ENCODE measurements around the gene TNS4.

DNA sequence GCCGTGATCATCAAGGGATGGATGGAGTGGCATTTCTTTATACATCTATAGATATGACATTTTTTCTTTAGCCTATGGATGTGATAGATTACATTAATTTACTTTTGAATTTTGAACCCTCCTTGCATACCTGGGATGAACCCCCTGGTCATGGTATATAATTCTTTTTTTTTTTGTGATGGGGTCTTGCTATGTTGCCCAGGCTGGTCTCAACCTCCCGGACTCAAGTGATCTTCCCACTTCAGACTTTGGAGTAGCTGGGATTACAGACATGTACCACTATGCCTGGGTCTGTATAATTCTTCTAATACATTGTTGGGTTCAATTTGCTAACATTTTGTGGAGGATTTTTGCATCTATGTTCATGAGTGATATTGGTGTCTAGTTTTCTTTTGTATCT is 1.7 kb upstream of the TNS4 start:
- TF ChIP-seq CTCF (conservative IDR thresholded peaks at IDR 0.05; ENCODE audit: low read depth, low read length) (no peak), EZH2 (IDR thresholded peaks at IDR 0.05; ENCODE audit: low read length, unreplicated experiment) (no peak), EZH2phosphoT487 (IDR thresholded peaks at IDR 0.05; ENCODE audit: borderline replicate concordance, low read length) (no peak)
